Stimulated activated CD4-positive, alpha-beta T cell treated with anti-CD3 and anti-CD28 coated beads, Interleukin-1b, Interleukin-23, amount 100 ng/mL, for 24 hours (primary cell): ENCODE data around the gene GPR45.
"Not testable (repeated sequence)": the region's sequence is repeated elsewhere in the genome, so short reads cannot be mapped to it uniquely, and the experiment has no call there.

Experiments used
- DNase-seq, 4 experiments: peaks; one replicate each; pipeline ENCODE4 v3.0.0-alpha.2; 2020; ENCODE audit warnings: low read depth in 4 of 4, low spot score in 1 of 4

Gene GPR45, protein sequence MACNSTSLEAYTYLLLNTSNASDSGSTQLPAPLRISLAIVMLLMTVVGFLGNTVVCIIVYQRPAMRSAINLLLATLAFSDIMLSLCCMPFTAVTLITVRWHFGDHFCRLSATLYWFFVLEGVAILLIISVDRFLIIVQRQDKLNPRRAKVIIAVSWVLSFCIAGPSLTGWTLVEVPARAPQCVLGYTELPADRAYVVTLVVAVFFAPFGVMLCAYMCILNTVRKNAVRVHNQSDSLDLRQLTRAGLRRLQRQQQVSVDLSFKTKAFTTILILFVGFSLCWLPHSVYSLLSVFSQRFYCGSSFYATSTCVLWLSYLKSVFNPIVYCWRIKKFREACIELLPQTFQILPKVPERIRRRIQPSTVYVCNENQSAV

DNA sequence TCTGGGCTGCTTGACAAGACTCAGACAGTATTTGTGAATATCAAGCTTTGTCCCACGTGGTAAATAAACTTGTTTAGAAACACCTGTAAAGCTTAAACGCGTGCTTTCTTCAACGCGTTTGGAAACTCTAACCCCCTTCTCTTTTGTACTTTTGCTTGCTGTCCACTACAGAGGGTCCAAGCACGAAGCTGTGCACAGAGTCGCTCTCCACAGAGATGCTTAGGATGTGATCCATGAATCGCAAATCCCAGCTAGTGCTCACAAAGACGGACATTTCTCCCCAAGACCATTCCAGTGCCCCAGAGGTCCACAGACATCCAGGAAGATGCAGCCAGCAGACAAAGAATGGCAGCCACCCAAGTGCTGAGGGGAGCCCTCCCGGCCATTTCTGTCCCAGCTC lies at the start of gene GPR45:
GPR45 (plus strand) TSS at position 301 of the 400 bp plus-strand sequence. CDS start 116 bp downstream, outside the sequence.
- no peak for DNase-seq

DNA sequence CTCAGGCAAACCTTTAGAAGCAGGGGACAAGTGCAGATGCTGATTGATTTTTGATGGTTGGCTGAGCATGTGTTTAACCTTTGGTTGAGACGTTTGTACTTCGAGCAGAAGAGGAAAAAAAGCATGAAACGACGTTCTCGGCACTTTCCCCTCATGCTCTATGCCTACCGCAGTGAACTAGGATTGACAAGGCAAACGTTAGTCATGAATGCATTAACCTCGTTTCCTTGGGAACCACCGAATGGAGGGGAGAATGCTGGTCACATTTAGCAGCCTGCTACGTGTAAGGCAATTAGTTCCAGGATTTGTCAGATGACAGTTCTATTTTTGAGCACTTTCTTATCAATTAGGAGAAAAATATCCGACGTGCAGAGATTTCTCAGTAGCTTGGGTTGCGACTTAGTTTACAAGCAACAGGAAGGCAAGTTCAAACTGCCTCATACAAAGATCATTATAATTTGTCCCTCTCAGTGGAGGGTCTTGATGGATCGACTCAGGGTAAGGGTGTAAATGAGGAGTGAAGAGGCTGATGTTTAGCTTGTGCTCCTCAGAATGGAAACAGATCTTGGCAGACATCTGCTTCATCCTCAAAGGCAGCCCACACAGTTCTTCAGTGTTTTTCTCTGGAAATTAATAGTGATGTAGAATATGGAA lies 47.4 kb upstream of the GPR45 start:
- no peak for DNase-seq

DNA sequence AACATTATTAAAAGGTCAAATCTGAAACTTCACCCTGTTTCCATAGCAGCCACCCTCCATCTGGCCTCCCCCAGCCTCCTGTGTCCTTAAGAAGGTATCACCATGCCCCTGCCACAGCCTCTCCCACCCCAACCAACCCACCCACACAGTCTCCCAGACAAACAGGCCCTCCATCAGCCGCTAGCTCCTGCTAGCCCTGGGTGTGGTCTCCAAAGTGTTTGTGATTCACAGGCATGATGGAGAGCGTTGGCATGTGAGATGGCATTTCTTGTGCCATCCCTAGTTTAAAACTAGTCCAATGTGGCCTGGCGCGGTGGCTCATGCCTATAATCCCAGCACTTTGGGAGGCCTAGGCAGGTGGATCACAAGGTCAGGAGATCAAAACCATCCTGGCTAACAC lies 44.9 kb upstream of the GPR45 start:
- no peak for DNase-seq

DNA sequence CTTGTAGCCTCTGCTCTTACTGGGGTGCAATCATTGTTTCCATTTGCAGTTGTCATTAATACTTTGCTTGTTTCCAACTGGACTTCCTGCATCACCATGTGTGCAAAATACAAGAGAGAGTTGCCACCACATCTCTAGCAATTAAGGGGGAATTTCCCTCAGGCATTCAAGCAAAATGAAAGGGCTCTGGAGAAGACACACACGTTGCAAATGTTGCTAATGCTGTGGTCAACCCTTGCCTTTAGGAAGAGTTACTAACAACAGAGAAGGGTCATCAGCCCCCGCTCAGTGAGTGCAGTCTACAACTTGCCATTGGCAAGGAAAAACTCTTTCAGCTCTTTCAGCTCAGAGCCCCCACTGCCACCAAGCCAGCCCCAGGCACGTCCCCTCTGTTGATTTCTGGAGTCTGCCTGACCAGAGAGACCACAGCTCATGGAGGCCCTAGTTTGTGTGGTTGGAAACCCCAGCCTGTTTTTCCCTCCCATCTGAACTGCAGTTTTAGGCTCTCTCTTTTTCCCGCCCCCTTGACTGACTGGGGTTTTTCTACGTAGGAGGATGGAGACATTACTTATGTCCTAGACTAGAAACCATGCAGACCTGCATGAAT lies 25.9 kb upstream of the GPR45 start:
- DNase-seq, result no peak

DNA sequence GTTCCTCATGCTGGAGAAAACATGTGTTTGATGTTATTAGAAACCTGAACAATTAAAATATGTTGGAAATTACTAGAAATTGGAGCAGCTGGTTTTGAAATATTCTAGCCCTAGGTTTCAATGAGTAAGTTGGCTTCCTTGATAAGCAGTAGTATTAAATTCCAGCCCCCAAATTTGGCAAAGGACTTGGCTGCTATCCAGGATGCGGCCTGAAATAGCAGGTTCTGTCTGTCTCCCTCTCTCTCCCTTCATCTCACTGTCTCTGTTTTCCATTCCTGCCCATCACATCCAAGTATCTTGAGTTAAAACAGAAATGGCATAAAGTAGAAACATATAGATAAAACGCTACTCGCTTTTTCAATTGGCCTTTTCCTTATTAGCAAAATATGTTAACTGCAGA lies 20.9 kb upstream of the GPR45 start:
- no peak for DNase-seq

DNA sequence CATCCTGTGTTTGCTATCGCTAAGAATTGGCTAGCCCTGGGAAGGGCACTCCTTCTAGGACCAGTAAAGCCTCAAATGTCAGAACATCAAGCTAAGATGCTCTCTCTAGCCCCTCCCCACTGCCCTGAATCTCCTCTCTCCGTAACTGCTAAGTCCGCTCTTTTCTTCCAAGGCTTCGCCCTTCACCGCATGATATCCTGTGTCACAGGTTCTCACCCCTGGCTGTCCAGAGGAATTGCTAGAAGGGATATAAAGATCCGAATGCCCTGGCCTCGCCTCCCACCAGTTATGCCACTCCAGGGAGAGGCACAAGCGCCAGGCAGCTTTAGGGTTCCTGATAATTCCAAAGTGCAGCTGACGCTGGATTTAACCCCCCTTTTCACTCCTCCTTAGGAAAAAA lies 17.1 kb upstream of the GPR45 start:
- DNase-seq, result no peak

DNA sequence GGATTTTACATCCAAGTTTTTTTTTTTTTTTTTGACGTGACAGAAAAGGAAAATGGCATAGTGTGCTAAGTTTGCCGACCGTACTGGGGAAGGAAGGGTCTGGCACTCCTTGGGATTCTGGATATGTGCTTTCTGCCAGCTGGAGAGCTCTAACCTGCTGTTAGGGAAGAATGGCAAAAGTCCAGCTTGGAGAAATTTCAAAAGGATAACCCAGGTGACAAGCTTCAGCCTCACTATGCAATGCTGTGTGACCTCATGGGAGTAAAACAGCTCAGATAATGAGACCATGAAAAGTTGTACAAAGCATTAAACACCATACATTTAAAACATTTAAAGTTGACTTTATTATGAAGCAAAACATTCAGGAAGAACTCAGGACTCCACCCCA lies 10.3 kb upstream of the GPR45 start:
- DNase-seq, result no peak

DNA sequence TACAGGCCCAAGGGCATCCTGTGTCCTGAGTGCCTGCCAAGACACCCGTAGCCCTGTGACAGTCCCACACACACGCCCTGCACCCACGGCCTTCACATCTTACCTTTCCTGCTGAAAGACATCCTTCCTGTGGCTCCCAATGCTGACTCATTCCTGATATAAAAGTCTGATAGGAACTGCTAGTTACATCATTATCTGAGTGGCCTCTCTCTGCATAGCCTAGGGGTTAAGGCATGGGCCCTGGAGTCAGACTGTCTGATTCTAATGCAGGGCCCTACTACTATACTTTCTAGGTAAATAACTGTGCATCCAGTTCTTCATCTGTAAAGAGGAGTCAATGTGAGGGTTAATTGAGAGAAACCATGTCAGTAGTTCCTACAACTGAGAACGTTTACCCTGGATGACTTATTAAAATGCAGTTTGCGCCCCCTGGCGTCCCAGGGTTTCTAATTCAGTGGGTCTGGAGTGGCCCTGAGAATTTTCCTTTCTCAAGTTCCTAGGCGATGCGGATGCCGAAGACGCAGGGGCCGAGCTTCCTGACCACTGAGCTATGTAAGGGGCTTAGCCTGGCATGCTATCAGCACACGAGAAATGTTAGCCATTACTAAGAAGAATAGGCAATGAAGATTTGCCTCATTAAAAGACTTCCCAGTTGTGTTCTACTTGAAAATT lies 6.0 kb upstream of the GPR45 start:
- peak; percentile 17 to 59 (median 46) for DNase-seq

DNA sequence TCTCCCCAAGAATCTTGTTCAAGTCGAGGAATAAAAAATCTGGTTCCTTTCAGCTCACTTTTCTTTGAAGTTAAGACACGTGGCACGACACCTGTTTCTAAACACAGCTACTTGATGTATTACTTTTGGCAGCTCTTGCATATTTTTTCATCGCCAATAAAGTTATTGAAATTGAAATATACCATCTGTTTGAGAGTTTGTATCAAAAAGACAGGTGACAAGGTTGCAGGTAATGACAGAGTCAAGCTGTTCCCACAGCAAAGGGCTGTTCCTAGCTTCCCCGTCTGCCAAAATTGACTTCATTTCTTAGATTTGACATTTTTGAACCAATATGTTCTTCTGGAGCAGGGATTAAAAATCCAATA lies 5.5 kb upstream of the GPR45 start:
- no peak for DNase-seq

DNA sequence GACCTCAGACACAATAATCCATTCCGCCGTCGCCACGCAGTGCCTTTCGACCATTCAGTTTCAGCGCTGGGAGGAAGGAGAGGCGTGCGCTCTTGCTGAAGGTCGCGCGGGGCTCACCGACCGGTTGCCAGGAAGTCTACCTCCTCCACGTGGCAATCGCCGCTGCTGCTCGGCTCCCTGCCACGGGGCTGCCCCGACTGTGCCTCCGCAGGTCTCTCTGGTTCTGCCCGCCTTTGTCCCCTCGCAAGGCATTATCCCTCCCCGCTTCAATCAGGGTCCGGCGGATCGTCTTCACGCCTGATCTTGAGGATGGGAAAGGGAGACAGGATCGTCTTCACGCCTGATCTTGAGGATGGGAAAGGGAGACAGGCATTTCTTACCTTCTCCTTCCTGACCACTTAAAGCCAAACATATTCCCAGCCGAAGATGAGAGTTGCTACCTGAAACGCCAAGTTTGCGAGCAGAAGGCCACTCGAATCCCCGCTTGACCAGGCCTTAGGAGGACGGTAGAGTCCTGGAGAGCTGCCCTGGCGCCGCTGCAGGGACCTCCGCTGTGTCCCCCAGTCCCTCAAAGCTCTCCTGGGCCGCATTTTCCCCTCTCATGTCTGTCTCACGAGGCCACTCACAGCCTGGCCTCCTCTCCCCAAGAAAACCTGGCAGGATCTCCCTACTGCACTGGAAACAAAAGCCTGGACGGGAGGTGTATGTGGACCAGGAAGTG lies 4.3 kb upstream of the GPR45 start:
- no peak for DNase-seq

DNA sequence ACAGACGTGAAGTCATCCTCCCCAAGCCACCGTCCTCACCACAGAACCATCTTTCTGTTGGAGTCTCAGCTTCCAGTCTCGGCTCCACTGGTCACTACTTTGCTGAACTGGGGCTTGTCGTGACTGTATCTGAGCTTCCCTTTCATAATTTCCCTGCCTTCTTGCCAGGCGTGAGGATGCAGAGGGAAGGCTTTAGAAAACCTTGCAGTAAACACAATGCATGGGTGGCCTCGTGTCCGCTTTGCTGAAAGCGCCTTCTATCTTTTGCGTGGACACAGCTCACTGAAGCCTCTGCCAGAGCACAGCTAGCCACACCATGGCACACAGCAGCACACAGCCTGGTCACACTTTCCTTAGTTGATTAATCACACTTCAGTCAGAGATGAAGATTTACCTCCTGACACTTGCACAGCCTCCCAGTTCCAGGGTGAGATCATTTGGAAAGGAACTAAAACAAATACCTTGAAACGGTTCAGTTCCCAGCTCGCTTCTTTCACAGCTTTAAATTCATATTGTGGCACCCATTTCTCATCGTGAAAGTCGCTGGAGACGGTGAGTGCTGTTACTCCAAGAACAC lies 2.8 kb upstream of the GPR45 start:
- no peak for DNase-seq

DNA sequence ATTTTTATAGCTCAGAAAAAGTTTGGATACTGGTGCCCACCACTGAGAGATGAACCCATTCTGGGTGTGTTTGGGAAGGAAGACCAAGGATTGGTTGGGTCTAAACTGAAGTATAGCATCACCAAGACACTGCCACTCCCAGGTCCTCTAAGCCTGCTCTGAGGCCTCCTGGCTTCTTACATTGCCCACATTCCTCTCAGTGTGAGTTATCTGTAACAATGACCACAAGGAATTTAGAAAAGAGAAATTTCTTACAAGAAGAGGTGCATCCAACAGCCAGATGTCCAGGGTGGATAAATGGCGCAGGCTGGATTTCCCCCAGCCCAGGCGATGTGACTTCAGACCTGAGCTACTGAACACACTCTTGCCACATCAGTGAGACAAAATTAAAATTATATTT lies 1.6 kb upstream of the GPR45 start:
- DNase-seq, result no peak

DNA sequence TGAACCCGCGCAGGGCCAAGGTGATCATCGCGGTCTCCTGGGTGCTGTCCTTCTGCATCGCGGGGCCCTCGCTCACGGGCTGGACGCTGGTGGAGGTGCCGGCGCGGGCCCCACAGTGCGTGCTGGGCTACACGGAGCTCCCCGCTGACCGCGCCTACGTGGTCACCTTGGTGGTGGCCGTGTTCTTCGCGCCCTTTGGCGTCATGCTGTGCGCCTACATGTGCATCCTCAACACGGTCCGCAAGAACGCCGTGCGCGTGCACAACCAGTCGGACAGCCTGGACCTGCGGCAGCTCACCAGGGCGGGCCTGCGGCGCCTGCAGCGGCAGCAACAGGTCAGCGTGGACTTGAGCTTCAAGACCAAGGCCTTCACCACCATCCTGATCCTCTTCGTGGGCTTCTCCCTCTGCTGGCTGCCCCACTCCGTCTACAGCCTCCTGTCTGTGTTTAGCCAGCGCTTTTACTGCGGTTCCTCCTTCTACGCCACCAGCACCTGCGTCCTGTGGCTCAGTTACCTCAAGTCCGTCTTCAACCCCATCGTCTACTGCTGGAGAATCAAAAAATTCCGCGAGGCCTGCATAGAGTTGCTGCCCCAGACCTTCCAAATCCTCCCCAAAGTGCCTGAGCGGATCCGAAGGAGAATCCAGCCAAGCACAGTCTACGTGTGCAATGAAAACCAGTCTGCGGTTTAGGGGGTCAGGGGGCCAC lies 897 bp downstream of the GPR45 start:
- no peak for DNase-seq

DNA sequence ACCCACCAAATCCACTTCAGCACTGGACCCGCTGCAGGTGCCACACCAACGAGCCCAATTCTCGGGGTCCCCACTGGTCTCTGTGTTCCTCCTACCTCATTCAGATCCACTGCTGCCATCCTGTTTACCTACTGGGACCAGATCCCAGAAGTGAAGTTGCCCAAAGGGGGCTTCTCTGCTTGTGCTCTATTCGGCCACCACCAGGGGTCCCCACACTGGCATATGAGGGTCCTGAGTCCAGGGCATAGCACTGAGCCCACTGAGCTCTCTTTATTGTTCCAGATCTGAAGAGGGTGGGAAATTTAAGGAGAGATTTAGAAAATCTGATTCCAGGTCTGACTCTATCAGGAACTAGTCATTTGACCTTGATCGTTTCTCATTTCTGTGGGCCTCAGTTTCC lies 2.4 kb downstream of the GPR45 start:
- DNase-seq, result no peak

DNA sequence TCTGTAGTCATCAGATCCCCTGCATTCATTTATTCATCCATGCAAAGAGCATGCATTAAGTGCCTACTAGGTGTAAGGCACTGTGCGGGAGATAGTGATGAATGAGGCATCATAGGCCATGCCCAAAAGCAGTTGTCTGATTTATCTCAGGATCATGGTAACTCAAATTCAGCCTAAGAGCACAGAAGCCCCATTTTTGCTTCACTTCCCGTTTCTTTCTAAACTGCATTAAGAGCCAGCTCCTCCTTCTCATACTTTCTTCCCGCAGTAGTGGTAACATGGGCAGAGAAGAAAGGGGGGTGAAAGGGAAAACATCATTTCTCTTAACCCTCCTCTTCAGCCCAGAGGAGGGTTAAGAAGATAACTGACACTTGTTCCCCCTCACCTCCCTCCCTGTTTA lies 2.9 kb downstream of the GPR45 start:
- DNase-seq, result no peak

DNA sequence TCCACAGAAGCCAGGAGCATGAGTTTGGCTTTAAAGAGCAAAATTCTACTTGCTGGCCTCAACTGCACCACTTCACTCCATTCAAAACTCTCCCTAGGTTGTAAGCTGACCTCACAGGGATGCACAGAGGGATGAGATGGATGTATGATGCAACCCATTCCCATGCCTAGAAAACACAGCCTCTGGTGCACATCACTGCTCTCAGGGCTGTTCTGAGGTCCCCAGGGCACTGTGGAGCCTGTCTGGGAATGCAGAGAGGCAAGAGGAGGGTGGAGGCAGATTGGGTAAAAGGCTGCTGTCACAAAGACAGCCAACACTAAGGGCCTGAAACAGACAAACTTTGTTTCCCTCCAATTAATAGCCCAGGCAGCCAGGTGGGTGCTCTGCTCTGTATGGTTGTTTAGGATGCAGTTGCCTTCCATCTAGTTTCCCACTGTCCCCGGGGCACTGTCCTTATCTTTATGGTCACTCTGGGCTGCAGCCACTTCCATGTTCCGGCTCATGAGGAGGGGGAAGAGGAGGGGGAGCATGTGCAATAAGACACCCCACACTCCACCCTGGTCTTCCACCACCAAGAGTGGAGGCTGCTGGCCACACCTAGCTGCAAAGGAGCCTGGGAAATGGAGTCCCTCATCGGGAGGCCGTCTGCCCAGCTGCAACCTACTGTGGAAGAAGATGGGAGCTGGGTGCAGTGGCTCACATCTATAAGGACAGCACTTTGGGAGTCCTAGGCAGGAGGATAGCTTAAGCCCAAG lies 7.0 kb downstream of the GPR45 start:
- no peak for DNase-seq

DNA sequence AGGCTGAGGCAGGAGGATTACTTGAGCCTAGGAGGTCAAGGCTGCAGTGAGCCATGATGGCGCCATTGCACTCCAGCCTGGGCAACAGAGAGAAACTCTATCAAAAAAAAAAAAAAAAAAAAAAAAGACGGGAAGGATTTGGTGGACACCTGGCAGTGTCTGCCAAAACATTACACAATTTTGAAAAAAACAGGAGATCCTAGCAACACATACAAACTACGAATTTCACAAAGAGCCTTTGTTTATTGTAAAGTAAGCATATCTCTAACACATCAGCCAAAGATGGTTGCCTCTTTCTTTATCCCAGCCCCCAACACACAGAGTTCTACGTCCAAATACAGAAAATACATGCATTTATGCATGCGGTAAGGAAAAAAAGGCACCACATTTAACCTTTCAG lies 7.6 kb downstream of the GPR45 start:
- no peak for DNase-seq

DNA sequence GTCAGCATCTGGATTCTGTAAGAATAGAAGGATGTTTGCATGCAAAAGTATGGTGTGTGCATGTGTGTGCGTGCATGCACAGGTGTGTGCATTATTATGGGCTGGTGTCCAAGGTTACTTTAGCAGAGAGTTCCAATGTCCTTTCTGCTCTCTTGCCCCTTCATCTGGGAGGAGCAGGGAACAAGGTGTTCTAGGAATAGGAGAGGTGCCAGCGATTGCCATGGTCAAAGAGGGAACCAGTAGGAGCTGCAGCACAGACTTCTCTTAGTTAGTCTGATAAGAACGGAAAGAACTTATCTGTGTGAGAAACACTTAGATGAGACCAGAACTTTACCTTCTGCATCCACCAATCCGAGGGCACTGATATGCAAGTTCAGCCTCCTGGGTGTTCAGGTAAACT lies 8.3 kb downstream of the GPR45 start:
- DNase-seq, result no peak

DNA sequence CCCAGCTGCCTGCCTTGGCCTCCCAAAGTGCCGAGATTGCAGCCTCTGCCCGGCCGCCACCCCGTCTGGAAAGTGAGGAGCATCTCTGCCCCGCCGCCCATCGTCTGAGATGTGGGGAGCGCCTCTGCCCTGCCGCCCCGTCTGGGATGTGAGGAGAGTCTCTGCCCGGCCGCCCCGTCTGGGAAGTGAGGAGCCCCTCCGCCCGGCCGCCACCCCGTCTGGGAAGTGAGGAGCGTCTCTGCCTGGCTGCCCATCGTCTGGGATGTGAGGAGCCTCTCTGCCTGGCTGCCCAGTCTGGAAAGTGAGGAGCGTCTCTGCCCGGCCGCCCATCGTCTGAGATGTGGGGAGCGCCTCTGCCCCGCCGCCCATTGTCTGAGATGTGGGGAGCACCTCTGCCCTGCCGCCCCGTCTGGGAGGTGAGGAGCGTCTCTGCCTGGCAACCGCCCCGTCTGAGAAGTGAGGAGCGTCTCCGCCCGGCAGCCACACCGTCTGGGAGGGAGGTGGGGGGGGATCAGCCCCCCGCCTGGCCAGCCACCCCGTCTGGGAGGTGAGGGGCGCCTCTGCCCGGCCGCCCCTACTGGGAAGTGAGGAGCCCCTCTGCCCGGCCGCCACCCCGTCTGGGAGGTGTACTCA lies 9.6 kb downstream of the GPR45 start:
- not testable (repeated sequence) for DNase-seq
